ENCODE measurements around the gene GALNS. TPM values are rescaled to one million over a fixed set of nuclear protein-coding genes. Genes with fewer than 3 reads are reported as not detected.

GALNS gene
- polyA plus RNA-seq, 2 of the 4 experiments (the other 2 are of a cell fraction) = 7.0 to 31.2 TPM

DNA sequence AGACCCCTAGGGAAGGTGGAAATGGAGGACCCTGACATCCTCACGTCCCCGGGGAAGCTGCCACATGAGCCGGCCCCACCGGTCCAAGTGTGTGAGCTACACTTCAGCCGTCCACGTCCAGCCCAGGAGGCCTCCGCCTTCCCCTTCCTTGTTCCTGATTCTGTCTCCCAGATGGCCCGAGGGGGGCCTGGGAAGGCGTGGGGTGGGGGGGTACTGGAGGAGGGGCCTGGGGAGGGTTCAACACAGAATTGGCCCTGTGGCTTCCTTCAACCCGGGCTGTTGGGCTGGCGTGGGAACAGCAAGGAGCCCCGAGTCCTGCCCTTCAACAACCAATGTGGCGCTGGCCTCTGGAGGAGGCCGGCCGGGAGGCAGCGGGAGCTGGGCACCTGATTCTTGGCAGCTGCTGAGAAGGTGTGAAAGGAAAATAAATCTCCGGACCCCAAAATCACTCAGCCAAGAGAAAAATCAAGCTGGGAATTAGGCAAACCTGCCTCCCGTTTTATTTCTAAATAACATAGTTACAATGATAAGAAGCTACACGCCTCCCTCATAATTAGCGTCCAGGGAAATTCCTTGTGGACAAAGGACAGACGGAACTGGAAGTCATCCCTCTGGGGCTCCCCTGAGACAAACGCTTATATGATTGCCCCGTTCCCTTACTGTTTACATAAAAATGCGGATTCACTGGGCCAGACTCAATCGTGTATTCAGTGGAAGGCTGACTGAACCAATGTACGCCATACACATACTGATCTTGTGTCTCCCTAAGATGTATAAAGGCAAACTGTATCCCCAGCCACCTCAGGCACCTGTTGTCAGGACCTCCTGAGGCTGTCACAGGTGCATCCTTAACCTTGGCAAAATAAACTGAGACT lies 43.2 kb downstream of the GALNS start (continued):
- no peak for TF ChIP-seq REST (IDR thresholded peaks at IDR 0.05)
- no peak for TF ChIP-seq CEBPB (IDR thresholded peaks at IDR 0.05)

DNA sequence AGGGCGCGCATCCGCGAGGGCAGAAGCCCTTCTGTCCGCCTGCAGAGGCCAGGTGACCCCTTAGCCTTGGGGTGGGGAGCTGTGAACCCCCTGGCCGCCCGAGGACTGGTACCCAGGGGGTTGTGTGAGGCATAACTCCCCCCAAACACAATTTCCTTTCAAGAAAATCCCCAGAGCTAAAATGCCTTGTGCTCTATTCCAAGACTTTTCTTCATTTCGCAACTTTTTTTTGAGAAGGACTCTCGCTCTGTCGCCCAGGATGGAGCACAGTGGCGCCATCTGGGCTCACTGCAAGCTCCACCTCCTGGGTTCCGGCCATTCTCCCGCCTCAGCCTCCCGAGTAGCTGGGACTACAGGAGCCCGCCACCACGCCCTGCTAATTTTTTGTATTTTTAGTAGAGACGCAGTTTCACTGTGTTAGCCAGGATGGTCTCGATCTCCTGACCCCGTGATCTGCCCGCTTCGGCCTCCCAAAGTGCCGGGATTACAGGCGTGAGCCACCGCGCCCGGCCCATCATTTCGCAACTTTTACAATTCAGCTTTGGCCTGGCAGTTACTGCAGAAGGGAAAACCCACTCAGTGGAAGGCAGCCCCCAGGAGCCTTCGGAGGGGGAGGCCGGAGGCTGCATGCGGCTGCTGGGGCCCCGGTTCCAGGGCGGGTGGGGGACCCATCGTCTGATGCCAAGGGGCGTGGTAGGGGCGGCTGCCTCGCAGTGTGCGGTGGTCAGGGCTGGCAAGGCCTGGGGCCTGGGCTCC lies 44.1 kb downstream of the GALNS start:
- no peaks in the 10 kb centered on the region for H3K9me3 ChIP-seq
- no peak for FAIRE-seq
- H3K4me2 ChIP-seq = peak overlapping the region; percentile 99
- peak overlapping the region; percentile 98 to 99 for H3K27ac ChIP-seq
- 0 out of 6 replicates have a peak, but pooled peaks of 1 of the 2 experiments have one; percentile 0 for ATAC-seq
- peaks cover 21% of the 10 kb centered on the region for H3K4me1 ChIP-seq
- ChIA-PET POLR2A (interaction anchor here (1.0 to 4.8 kb wide), 4 partner anchors 8 to 45 kb away, joined by 3 to 33 read pairs (median 14); partner anchors contain the start of genes CDT1, GALNS, PIEZO1 and TRAPPC2L), CTCF (interaction anchor here (0.5 to 3.8 kb wide), 18 partner anchors 9 to 619 kb away, joined by 3 to 28 read pairs (median 4); partner anchors contain the start of genes CDH15, GALNS, TRAPPC2L and ZNF778)
- 53% methylated on average over 34 of the region's 37 CpGs for WGBS (ENCODE audit: missing lambda C conversion rate)
- TF ChIP-seq ELK1 (IDR thresholded peaks at IDR 0.05; ENCODE audit: low read depth, low read length) (no peak), FOSL2 (IDR thresholded peaks at IDR 0.05) (no peak), FOSL2 (CRISPR knock-in tag; IDR thresholded peaks at IDR 0.05) (0 out of 2 replicates have a peak, but pooled peaks have one; percentile 11), SMC3 (IDR thresholded peaks at IDR 0.05) (no peak), CEBPB (IDR thresholded peaks at IDR 0.05) (peak in 1 of 2 experiments; percentile 72; a peak in 2 of 4 replicates), CHD4 (IDR thresholded peaks at IDR 0.05; ENCODE audit: borderline replicate concordance) (no peak), CTCF (IDR thresholded peaks at IDR 0.05) (0 out of 3 replicates have a peak, but pooled peaks have one; percentile 14), POLR2A (IDR thresholded peaks at IDR 0.05; ENCODE audit: low read length) (peak; percentile 33; the same call in 1 of the 2 replicates), NR3C1 (IDR thresholded peaks at IDR 0.05) (no peak)
- DNase-seq (ENCODE audit: low read depth in 1 of 2, low spot score in 1 of 2) = peak in 1 of 2 experiments; percentile 68
- peak overlapping the region; percentile 83 for H3K4me3 ChIP-seq

- no peak for FAIRE-seq
- Histone ChIP-seq H3K4me1 (peaks cover 21% of the 10 kb centered on the region), H3K9me3 (no peaks in the 10 kb centered on the region), H3K4me3 (peak within 1 kb of the TSS; percentile 83), H3K4me2 (peak within 1 kb of the TSS; percentile 99), H3K27ac (peak within 1 kb of the TSS; percentile 98 to 99)
- under 1% methylated on average over 20 of the region's 84 CpGs for WGBS (ENCODE audit: missing lambda C conversion rate)
- CTCF ChIA-PET = interaction anchor here (0.8 to 3.8 kb wide), 19 partner anchors 9 to 620 kb away, joined by 3 to 28 read pairs (median 4); partner anchors contain the start of genes CDH15, GALNS, TRAPPC2L and ZNF778
- DNase-seq (ENCODE audit: low read depth in 1 of 2, low spot score in 1 of 2) = peak; percentile 78 to 95
- POLR2A ChIA-PET = interaction anchor here (0.6 to 4.8 kb wide), 8 partner anchors 9 to 404 kb away, joined by 3 to 33 read pairs (median 4); partner anchors contain the start of genes ACSF3, CDT1, GALNS and PIEZO1
- peak; percentile 64 to 74 for ATAC-seq
- TF ChIP-seq JUN (IDR thresholded peaks at IDR 0.05) (peak; percentile 88 to 96), REST (IDR thresholded peaks at IDR 0.05) (no peak), ZSCAN20 (CRISPR knock-in tag; IDR thresholded peaks at IDR 0.05) (no peak), TP53 (CRISPR knock-in tag; IDR thresholded peaks at IDR 0.05) (peak; percentile 77; the same call in 1 of the 2 replicates), RNF2 (IDR thresholded peaks at IDR 0.05; ENCODE audit: borderline replicate concordance, low read depth) (no peak), CEBPB (IDR thresholded peaks at IDR 0.05) (no peak)
- TF ChIP-seq, protein P1, sequence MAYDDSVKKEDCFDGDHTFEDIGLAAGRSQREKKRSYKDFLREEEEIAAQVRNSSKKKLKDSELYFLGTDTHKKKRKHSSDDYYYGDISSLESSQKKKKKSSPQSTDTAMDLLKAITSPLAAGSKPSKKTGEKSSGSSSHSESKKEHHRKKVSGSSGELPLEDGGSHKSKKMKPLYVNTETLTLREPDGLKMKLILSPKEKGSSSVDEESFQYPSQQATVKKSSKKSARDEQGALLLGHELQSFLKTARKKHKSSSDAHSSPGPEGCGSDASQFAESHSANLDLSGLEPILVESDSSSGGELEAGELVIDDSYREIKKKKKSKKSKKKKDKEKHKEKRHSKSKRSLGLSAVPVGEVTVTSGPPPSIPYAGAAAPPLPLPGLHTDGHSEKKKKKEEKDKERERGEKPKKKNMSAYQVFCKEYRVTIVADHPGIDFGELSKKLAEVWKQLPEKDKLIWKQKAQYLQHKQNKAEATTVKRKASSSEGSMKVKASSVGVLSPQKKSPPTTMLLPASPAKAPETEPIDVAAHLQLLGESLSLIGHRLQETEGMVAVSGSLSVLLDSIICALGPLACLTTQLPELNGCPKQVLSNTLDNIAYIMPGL (CRISPR knock-in tag; IDR thresholded peaks at IDR 0.05; ENCODE audit: borderline replicate concordance) = 0 out of 2 replicates have a peak, but pooled peaks have one; percentile 63
These were observed 44.8 kb downstream of the GALNS start, which contains the start of gene APRT for GRCh38 chr16:88811769-88812512. Gene APRT, minus strand, starts transcription at chr16:88811928. Its CDS starts 29 bp downstream, at chr16:88811899.
